Neural cell (in vitro differentiated cells): ENCODE measurements around the gene JCHAIN. TPM values are rescaled to one million over a fixed set of nuclear protein-coding genes. Genes with fewer than 3 reads are reported as not detected.
"Not testable (repeated sequence)": the region's sequence is repeated elsewhere in the genome, so short reads cannot be mapped to it uniquely, and the experiment has no call there.

Experiments
- H2AFZ ChIP-seq: fragments of 200-600, 300-800 bp; sonication (generic), shearing (Covaris generic); 2 replicates; pipeline ENCODE4 v1.6.0; 2014; ENCODE audit warnings: low read depth, mild to moderate bottlenecking, antibody characterized with exemption, low read length, moderate library complexity
- H3F3A ChIP-seq: fragments of 200-600 bp; shearing (Covaris generic); 2 replicates; pipeline ENCODE4 v1.6.1; 2016; ENCODE audit warnings: mild to moderate bottlenecking, moderate library complexity, mixed read lengths, antibody characterized with exemption, low read length; ENCODE audit not compliant: insufficient read depth, poor library complexity, severe bottlenecking
- H3K27ac ChIP-seq: fragments of 200-600, 300-800 bp; sonication (generic), shearing (Covaris generic); 2 replicates; pipeline ENCODE4 v1.5.1; 2014; ENCODE audit warnings: mild to moderate bottlenecking, low read length, moderate library complexity
- H3K27me3 ChIP-seq: fragments of 300-800, 200-600 bp; sonication (generic), shearing (Covaris generic); 2 replicates; pipeline ENCODE4 v1.6.0; 2014; ENCODE audit warnings: mild to moderate bottlenecking, low read depth, low read length, moderate library complexity; ENCODE audit not compliant: insufficient read depth
- H3K36me3 ChIP-seq: fragments of 300-800, 200-600 bp; sonication (generic), shearing (Covaris generic); 2 replicates; pipeline ENCODE4 v1.5.1; 2014; ENCODE audit warnings: mild to moderate bottlenecking, antibody characterized with exemption, low read length, moderate library complexity; ENCODE audit not compliant: insufficient read depth
- H3K4me2 ChIP-seq: fragments of 300-800, 200-600 bp; sonication (generic), shearing (Covaris generic); 2 replicates; pipeline ENCODE4 v1.6.0; 2014; ENCODE audit warnings: mild to moderate bottlenecking, low read length
- H3K4me3 ChIP-seq: fragments of 300-800, 200-600 bp; sonication (generic), shearing (Covaris generic); 2 replicates; pipeline ENCODE4 v1.5.1; 2014; ENCODE audit warnings: mild to moderate bottlenecking, low read length, moderate library complexity
- H3K79me2 ChIP-seq: fragments of 200-600 bp; shearing (Covaris generic); replicated peaks from 2 replicates; pipeline ENCODE4 v1.6.0; 2014; ENCODE audit warnings: mild to moderate bottlenecking, low read length, moderate library complexity; ENCODE audit not compliant: insufficient read depth
- H3K9ac ChIP-seq: fragments of 300-800, 200-600 bp; sonication (generic), shearing (Covaris generic); 2 replicates; pipeline ENCODE4 v1.6.1; 2016; ENCODE audit warnings: mild to moderate bottlenecking, low read length, mixed read lengths
- H3K9me2 ChIP-seq: fragments of 200-600 bp; shearing (Covaris generic); 2 replicates; pipeline ENCODE4 v1.6.1; 2016; ENCODE audit warnings: mild to moderate bottlenecking, low read length, mixed read lengths; ENCODE audit not compliant: insufficient read depth
- H3K9me3 ChIP-seq: fragments of 200-600, 300-800 bp; sonication (generic), shearing (Covaris generic); 2 replicates; pipeline ENCODE4 v1.6.1; 2016; ENCODE audit warnings: mild to moderate bottlenecking, mixed run types, low read length, moderate library complexity, mixed read lengths
- H4K20me1 ChIP-seq: fragments of 200-600 bp; shearing (Covaris generic); 2 replicates; pipeline ENCODE4 v1.6.1; 2016; ENCODE audit warnings: mild to moderate bottlenecking, mixed run types; ENCODE audit not compliant: insufficient read depth
- CTCF ChIP-seq: fragments of 450-650 bp; IDR thresholded peaks from 2 replicates; pipeline ENCODE4 v1.5.1; 2014; ENCODE audit warnings: antibody characterized with exemption, mild to moderate bottlenecking, moderate library complexity; ENCODE audit not compliant: poor library complexity, severe bottlenecking
- EP300 ChIP-seq: fragments of 450-650 bp; conservative IDR thresholded peaks from 2 replicates; pipeline ENCODE4 v1.6.1; 2014; ENCODE audit warnings: antibody characterized with exemption, mild to moderate bottlenecking, moderate library complexity; ENCODE audit not compliant: poor library complexity, severe bottlenecking
- EZH2 ChIP-seq: fragments of 200-600, 300-800 bp; shearing (Covaris generic), sonication (generic); IDR thresholded peaks from 2 replicates; pipeline ENCODE4 v1.6.1; 2014; ENCODE audit warnings: antibody characterized with exemption, low read length, borderline replicate concordance, mild to moderate bottlenecking; ENCODE audit not compliant: insufficient read depth, poor library complexity, severe bottlenecking
- MXI1 ChIP-seq: fragments of 450-650 bp; conservative IDR thresholded peaks from 2 replicates; pipeline ENCODE4 v1.6.1; 2014; ENCODE audit warnings: antibody characterized with exemption, mild to moderate bottlenecking; ENCODE audit not compliant: poor library complexity, severe bottlenecking
- POLR2AphosphoS5 ChIP-seq: IDR thresholded peaks from 2 replicates; pipeline ENCODE4 v1.6.1; 2012
- RAD21 ChIP-seq: fragments of 450-650 bp; conservative IDR thresholded peaks from 2 replicates; pipeline ENCODE4 v1.6.1; 2014; ENCODE audit warnings: antibody characterized with exemption, mild to moderate bottlenecking, moderate library complexity
- REST ChIP-seq: IDR thresholded peaks from 2 replicates; pipeline ENCODE4 v1.6.1; 2012; ENCODE audit warnings: borderline replicate concordance
- SMC3 ChIP-seq: fragments of 450-650 bp; conservative IDR thresholded peaks from 2 replicates; pipeline ENCODE4 v1.6.1; 2014; ENCODE audit warnings: antibody characterized with exemption, mild to moderate bottlenecking, moderate library complexity; ENCODE audit not compliant: poor library complexity
- TAF1 ChIP-seq: IDR thresholded peaks from 2 replicates; pipeline ENCODE4 v1.6.1; 2012; ENCODE audit warnings: low read depth
- polyA plus RNA-seq: library from polyadenylated mRNA; depleted of rRNA; stranded (reverse); fragments of >200 nt; gene quantifications from 2 replicates; pipeline ENCODE4 v1.2.3, GENCODE V29; 2014

Gene JCHAIN
- polyA plus RNA-seq, 1 donor from 2014 or later, result not detected

GRCh38 chr4:70701271-70701670 is 35.0 kb upstream of the JCHAIN start:
- Histone ChIP-seq H3K4me2 (no peak overlapping the region), H2AFZ (no peak overlapping the region), H3K9me2 (no peaks in the 10 kb centered on the region), H3K27ac (no peak overlapping the region), H3K9ac (no peak overlapping the region), H4K20me1 (no peaks in the 10 kb centered on the region), H3K36me3 (no peaks in the 10 kb centered on the region), H3K27me3 (no peaks in the 10 kb centered on the region), H3K4me3 (no peak overlapping the region), H3K79me2 (no peaks in the 10 kb centered on the region), H3K9me3 (no peaks in the 10 kb centered on the region), H3F3A (no peaks in the 10 kb centered on the region)
- TF ChIP-seq SMC3, result no peak
- TF ChIP-seq TAF1, result no peak
- TF ChIP-seq POLR2AphosphoS5, result no peak
- no peak for TF ChIP-seq CTCF
- TF ChIP-seq REST, result no peak
- TF ChIP-seq RAD21, result no peak
- no peak for TF ChIP-seq MXI1
- TF ChIP-seq EP300, result no peak
- no peak for TF ChIP-seq EZH2

- H3K9ac ChIP-seq, result no peak overlapping the region
- H3K79me2 ChIP-seq, result no peaks in the 10 kb centered on the region
- H3F3A ChIP-seq, result no peaks in the 10 kb centered on the region
- H4K20me1 ChIP-seq, result no peaks in the 10 kb centered on the region
- H3K27ac ChIP-seq, result no peak overlapping the region
- H3K27me3 ChIP-seq, result no peaks in the 10 kb centered on the region
- no peaks in the 10 kb centered on the region for H3K9me3 ChIP-seq
- no peak overlapping the region for H3K4me2 ChIP-seq
- no peaks in the 10 kb centered on the region for H3K36me3 ChIP-seq
- TF ChIP-seq SMC3 (no peak), REST (no peak), MXI1 (no peak), TAF1 (no peak), RAD21 (no peak), POLR2AphosphoS5 (no peak), EZH2 (no peak), CTCF (no peak), EP300 (no peak)
- no peak overlapping the region for H3K4me3 ChIP-seq
- H2AFZ ChIP-seq, result no peak overlapping the region
- H3K9me2 ChIP-seq, result no peaks in the 10 kb centered on the region
These were observed 34.4 kb upstream of the JCHAIN start for GRCh38 chr4:70700712-70701111.

- not testable (repeated sequence) for H4K20me1 ChIP-seq, H3K79me2 ChIP-seq, H3K4me2 ChIP-seq, H3K27me3 ChIP-seq, H3K27ac ChIP-seq, H3K9ac ChIP-seq, H3K9me2 ChIP-seq, H3K36me3 ChIP-seq, H2AFZ ChIP-seq, H3F3A ChIP-seq, H3K4me3 ChIP-seq, H3K9me3 ChIP-seq
These were observed 32.1 kb upstream of the JCHAIN start for GRCh38 chr4:70698435-70698834.
